GM19193 (cell line): ENCODE measurements around the gene TPCN2.

Experiments
- POLR2A ChIP-seq: IDR thresholded peaks from 4 replicates; pipeline ENCODE4 v1.6.1; 2011; ENCODE audit not compliant: insufficient read depth, insufficient read length; ENCODE audit errors: extremely low read depth

Gene TPCN2

GRCh38 chr11:69166218-69167115 lies 117.7 kb downstream of the TPCN2 start:
- no peak for TF ChIP-seq POLR2A

GRCh38 chr11:69167130-69167915 lies 118.6 kb downstream of the TPCN2 start:
- TF ChIP-seq POLR2A = no peak

GRCh38 chr11:69167916-69168691 lies 119.4 kb downstream of the TPCN2 start:
- no peak for TF ChIP-seq POLR2A

GRCh38 chr11:69169479-69169878 lies 120.7 kb downstream of the TPCN2 start:
- no peak for TF ChIP-seq POLR2A

- TF ChIP-seq POLR2A = no peak
These were observed 122.0 kb downstream of the TPCN2 start for GRCh38 chr11:69170704-69171103.

GRCh38 chr11:69171476-69172240 lies 122.9 kb downstream of the TPCN2 start:
- TF ChIP-seq POLR2A = no peak

GRCh38 chr11:69172674-69173073 lies 123.9 kb downstream of the TPCN2 start:
- TF ChIP-seq POLR2A = no peak

GRCh38 chr11:69173331-69173730 lies 124.6 kb downstream of the TPCN2 start:
- TF ChIP-seq POLR2A = no peak

GRCh38 chr11:69173925-69174581 lies 125.3 kb downstream of the TPCN2 start:
- no peak for TF ChIP-seq POLR2A

GRCh38 chr11:69174841-69175240 lies 126.1 kb downstream of the TPCN2 start:
- no peak for TF ChIP-seq POLR2A

GRCh38 chr11:69178819-69179482 lies 130.2 kb downstream of the TPCN2 start:
- TF ChIP-seq POLR2A = no peak

GRCh38 chr11:69180226-69180625 lies 131.5 kb downstream of the TPCN2 start:
- no peak for TF ChIP-seq POLR2A

GRCh38 chr11:69180726-69181125 lies 132.0 kb downstream of the TPCN2 start:
- no peak for TF ChIP-seq POLR2A
